Retinal pigment epithelial cell (primary cell): ENCODE results near the gene COL5A2.

Experiments used
- DNase-seq: peaks from one replicate; pipeline ENCODE4 v3.0.0-alpha.2; 2010; ENCODE audit warnings: low read depth
- H3K4me3 ChIP-seq: 2 replicates; pipeline ENCODE4 v1.5.1; 2011; ENCODE audit warnings: mild to moderate bottlenecking, low read length, control low read depth, moderate library complexity
- CTCF ChIP-seq: conservative IDR thresholded peaks from 2 replicates; pipeline ENCODE4 v1.5.1; 2011; ENCODE audit warnings: low read depth, low read length, control low read depth, inconsistent platforms

The COL5A2 gene

GRCh38 chr2:189143925-189144324 is 35.6 kb downstream of the COL5A2 start:
- no peak for DNase-seq
- TF ChIP-seq CTCF, result no peak
- H3K4me3 ChIP-seq, result no peak overlapping the region

GRCh38 chr2:189142893-189143759 is 36.4 kb downstream of the COL5A2 start:
- TF ChIP-seq CTCF, result peak; percentile 86
- H3K4me3 ChIP-seq, result no peak overlapping the region
- DNase-seq, result no peak

GRCh38 chr2:189138800-189139199 is 40.8 kb downstream of the COL5A2 start:
- no peak for TF ChIP-seq CTCF
- DNase-seq, result no peak

GRCh38 chr2:189137519-189137918 is 42.0 kb downstream of the COL5A2 start:
- no peak for DNase-seq
- H3K4me3 ChIP-seq, result no peak overlapping the region
- no peak for TF ChIP-seq CTCF

More at GRCh38 chr2:189138800-189139199, 40.8 kb downstream of the COL5A2 start:
- no peak overlapping the region for H3K4me3 ChIP-seq

GRCh38 chr2:189134485-189134884 is 45.1 kb downstream of the COL5A2 start:
- no peak for TF ChIP-seq CTCF
- H3K4me3 ChIP-seq, result no peak overlapping the region
- no peak for DNase-seq

- TF ChIP-seq CTCF, result no peak
- no peak for DNase-seq
- H3K4me3 ChIP-seq, result no peak overlapping the region
Observed at GRCh38 chr2:189131991-189132390, 47.6 kb downstream of the COL5A2 start.

- no peak for DNase-seq
- TF ChIP-seq CTCF, result no peak
- no peak overlapping the region for H3K4me3 ChIP-seq
Observed at GRCh38 chr2:189129971-189130370, 49.6 kb downstream of the COL5A2 start.
